HepG2 (cell line): ENCODE measurements around the gene RANBP3. TPM values are rescaled to one million over a fixed set of nuclear protein-coding genes. Genes with fewer than 3 reads are reported as not detected.

Experiments used
- BRCA1 ChIP-seq: sonication (generic); formaldehyde crosslinking; IDR thresholded peaks from 2 replicates; pipeline ENCODE4 v1.4.0; 2020; ENCODE audit warnings: missing genetic modification reagents
- E2F5 ChIP-seq: sonication (generic); formaldehyde crosslinking; conservative IDR thresholded peaks from 2 replicates; pipeline ENCODE4 v1.4.0; 2020; ENCODE audit warnings: missing genetic modification reagents
- GATAD1 ChIP-seq: IDR thresholded peaks from 2 replicates; pipeline ENCODE4 v1.6.1; 2016; ENCODE audit warnings: missing genetic modification reagents, missing compliant biosample characterization
- PLSCR1 ChIP-seq: sonication (generic); formaldehyde crosslinking; IDR thresholded peaks from 2 replicates; pipeline ENCODE4 v1.5.0; 2020; ENCODE audit warnings: missing genetic modification reagents, mild to moderate bottlenecking, borderline replicate concordance
- REST ChIP-seq, 2 experiments: IDR thresholded peaks; 2 replicates each; pipeline ENCODE4 v1.6.1; 2011 to 2012; ENCODE audit warnings: low read length in 2 of 2, borderline replicate concordance in 1 of 2, low read depth in 1 of 2, mild to moderate bottlenecking in 1 of 2, moderate library complexity in 1 of 2
- SMAD1 ChIP-seq: sonication (generic); formaldehyde crosslinking; IDR thresholded peaks from 2 replicates; pipeline ENCODE4 v1.4.0; 2020; ENCODE audit warnings: missing genetic modification reagents, low read depth, mild to moderate bottlenecking, borderline replicate concordance
- TCF7 ChIP-seq: sonication (generic); IDR thresholded peaks from 2 replicates; pipeline ENCODE4 v1.6.1; 2016; ENCODE audit warnings: antibody characterized with exemption, low read depth
- ZFYVE20 ChIP-seq: sonication (generic); formaldehyde crosslinking; IDR thresholded peaks from 2 replicates; pipeline ENCODE4 v1.8.0; 2023; ENCODE audit warnings: low read depth, mild to moderate bottlenecking, moderate library complexity, missing genetic modification reagents, borderline replicate concordance
- ZNF17 ChIP-seq: sonication (generic); formaldehyde crosslinking; IDR thresholded peaks from 2 replicates; pipeline ENCODE4 v1.5.0; 2020; ENCODE audit warnings: mild to moderate bottlenecking, missing genetic modification reagents
- ZNF407 ChIP-seq: sonication (generic); formaldehyde crosslinking; IDR thresholded peaks from one replicate; pipeline ENCODE4 v1.5.1; 2020; ENCODE audit warnings: mild to moderate bottlenecking, missing genetic modification reagents; ENCODE audit errors: not compliant biosample characterization
- ZNF577 ChIP-seq: sonication (generic); formaldehyde crosslinking; IDR thresholded peaks from 2 replicates; pipeline ENCODE4 v1.4.0; 2020; ENCODE audit warnings: mild to moderate bottlenecking, low read depth, missing genetic modification reagents, borderline replicate concordance
- polyA plus RNA-seq, 8 experiments: library from polyadenylated mRNA; depleted of rRNA in 3 of 8; stranded (reverse) in 7 of 8; unstranded in 1 of 8; fragments of >200 nt; fragmentation: Illumina TruSeq in 4 of 8; extraction: Trizol in 4 of 8; gene quantifications; 2 replicates each; pipeline versions ENCODE4 v1.2.1 to v1.2.3, GENCODE V29; 2011 to 2016; ENCODE audit warnings: low read depth in 4 of 8, missing spikeins in 1 of 8, mixed read lengths in 1 of 8; ENCODE audit not compliant: insufficient read depth in 1 of 8
- total RNA-seq, 5 experiments: library from RNA; depleted of rRNA; stranded (reverse); fragments of >200 nt; fragmentation: Illumina TruSeq; extraction: Trizol; gene quantifications; 2 replicates each; pipeline ENCODE4 v1.2.3, GENCODE V29; 2016; ENCODE audit warnings: low read depth in 1 of 5

The RANBP3 gene
- total and polyA plus RNA-seq, 2 of the 13 experiments (the other 11 are each of a cell fraction or from before 2014, with no cell fraction given): 39.5 to 149 TPM

GRCh38 chr19:5977785-5978605, at the start of gene RANBP3 (continued):
- TF ChIP-seq REST (IDR thresholded peaks at IDR 0.05; ENCODE audit: borderline replicate concordance in 1 of 2, low read depth in 1 of 2, low read length in 2 of 2): no peak
- TF ChIP-seq TCF7: no peak
- peak; percentile 100 for TF ChIP-seq BRCA1 (CRISPR knock-in tag)
- peak; percentile 99 for TF ChIP-seq ZNF577 (CRISPR knock-in tag)
- TF ChIP-seq ZNF17 (CRISPR knock-in tag): peak; percentile 100
- TF ChIP-seq SMAD1: peak; percentile 100
- TF ChIP-seq E2F5 (CRISPR knock-in tag): peak; percentile 98
- peak; percentile 99 for TF ChIP-seq ZFYVE20 (CRISPR knock-in tag)
- TF ChIP-seq PLSCR1 (CRISPR knock-in tag): peak; percentile 99
- TF ChIP-seq ZNF407: peak; percentile 100
- peak; percentile 87 for TF ChIP-seq GATAD1 (CRISPR knock-in tag)
